Endothelial cell (in vitro differentiated cells): ENCODE data around the gene NOP16. TPM values are rescaled to one million over a fixed set of nuclear protein-coding genes. Genes with fewer than 3 reads are reported as not detected.

Experiments used
- DNase-seq: peaks from one replicate; pipeline ENCODE4 v3.0.0; 2021; ENCODE audit warnings: low spot score
- H3K27ac Mint-ChIP-seq: one replicate; pipeline ENCODE4 v1.8.0; 2021; ENCODE audit warnings: mixed read lengths, inconsistent platforms; ENCODE audit not compliant: unreplicated experiment
- H3K27me3 Mint-ChIP-seq: one replicate; pipeline ENCODE4 v1.8.0; 2021; ENCODE audit warnings: mild to moderate bottlenecking, moderate library complexity, mixed read lengths, inconsistent platforms; ENCODE audit not compliant: unreplicated experiment
- H3K36me3 Mint-ChIP-seq: one replicate; pipeline ENCODE4 v1.8.0; 2021; ENCODE audit warnings: mild to moderate bottlenecking, low read depth, mixed read lengths, inconsistent platforms; ENCODE audit not compliant: unreplicated experiment
- H3K4me1 Mint-ChIP-seq: one replicate; pipeline ENCODE4 v1.8.0; 2021; ENCODE audit warnings: mild to moderate bottlenecking, mixed read lengths, inconsistent platforms; ENCODE audit not compliant: unreplicated experiment
- H3K4me3 Mint-ChIP-seq: one replicate; pipeline ENCODE4 v1.8.0; 2021; ENCODE audit warnings: mild to moderate bottlenecking, mixed read lengths, inconsistent platforms; ENCODE audit not compliant: unreplicated experiment
- H3K9me3 Mint-ChIP-seq: one replicate; pipeline ENCODE4 v1.8.0; 2021; ENCODE audit warnings: mixed read lengths, inconsistent platforms; ENCODE audit not compliant: unreplicated experiment
- total RNA-seq: library from RNA; stranded (reverse); fragmentation: NEBNext Ultra II Directional; extraction: Animal tissue kit (Norgen Biotek cat#: 25700); gene quantifications from one replicate; pipeline ENCODE4 v1.2.1, GENCODE V29; 2021; ENCODE audit not compliant: unreplicated experiment
- TF ChIP-seq, protein P1 (sequence below): fragments of 200-600 bp; sonication (generic); IDR thresholded peaks from one replicate; pipeline ENCODE4 v1.5.0; 2021; ENCODE audit warnings: antibody characterized with exemption; ENCODE audit not compliant: unreplicated experiment

NOP16 gene
- total RNA-seq, 1 donor from 2014 or later, result 11.9 TPM

DNA sequence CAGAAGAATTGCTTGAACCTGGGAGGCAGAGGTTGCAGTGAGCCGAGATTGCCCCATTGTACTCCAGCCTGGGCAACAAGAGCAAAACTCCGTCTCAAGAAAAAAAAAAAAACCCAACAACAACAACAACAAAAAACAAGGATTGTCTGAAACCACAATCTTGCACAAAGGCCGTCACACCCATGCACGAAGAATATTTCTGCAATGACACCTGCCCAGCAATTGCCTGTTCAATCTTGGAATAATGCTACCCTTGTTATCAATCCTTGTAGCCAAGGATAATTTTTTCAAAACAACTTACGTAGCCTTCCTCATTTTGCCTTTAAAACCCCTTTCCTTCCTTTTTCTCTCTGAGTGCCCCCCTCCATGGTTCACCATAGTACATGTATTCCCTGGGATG, 31.7 kb upstream of the NOP16 start:
- H3K4me1 Mint-ChIP-seq, result peaks cover 4% of the 10 kb centered on the region
- H3K9me3 Mint-ChIP-seq, result no peaks in the 10 kb centered on the region
- H3K27me3 Mint-ChIP-seq, result peaks cover 6% of the 10 kb centered on the region
- H3K4me3 Mint-ChIP-seq, result no peak overlapping the region
- DNase-seq, result no peak
- H3K36me3 Mint-ChIP-seq, result no peaks in the 10 kb centered on the region
- no peak overlapping the region for H3K27ac Mint-ChIP-seq
- TF ChIP-seq, protein P1, sequence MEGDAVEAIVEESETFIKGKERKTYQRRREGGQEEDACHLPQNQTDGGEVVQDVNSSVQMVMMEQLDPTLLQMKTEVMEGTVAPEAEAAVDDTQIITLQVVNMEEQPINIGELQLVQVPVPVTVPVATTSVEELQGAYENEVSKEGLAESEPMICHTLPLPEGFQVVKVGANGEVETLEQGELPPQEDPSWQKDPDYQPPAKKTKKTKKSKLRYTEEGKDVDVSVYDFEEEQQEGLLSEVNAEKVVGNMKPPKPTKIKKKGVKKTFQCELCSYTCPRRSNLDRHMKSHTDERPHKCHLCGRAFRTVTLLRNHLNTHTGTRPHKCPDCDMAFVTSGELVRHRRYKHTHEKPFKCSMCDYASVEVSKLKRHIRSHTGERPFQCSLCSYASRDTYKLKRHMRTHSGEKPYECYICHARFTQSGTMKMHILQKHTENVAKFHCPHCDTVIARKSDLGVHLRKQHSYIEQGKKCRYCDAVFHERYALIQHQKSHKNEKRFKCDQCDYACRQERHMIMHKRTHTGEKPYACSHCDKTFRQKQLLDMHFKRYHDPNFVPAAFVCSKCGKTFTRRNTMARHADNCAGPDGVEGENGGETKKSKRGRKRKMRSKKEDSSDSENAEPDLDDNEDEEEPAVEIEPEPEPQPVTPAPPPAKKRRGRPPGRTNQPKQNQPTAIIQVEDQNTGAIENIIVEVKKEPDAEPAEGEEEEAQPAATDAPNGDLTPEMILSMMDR, result no peak

DNA sequence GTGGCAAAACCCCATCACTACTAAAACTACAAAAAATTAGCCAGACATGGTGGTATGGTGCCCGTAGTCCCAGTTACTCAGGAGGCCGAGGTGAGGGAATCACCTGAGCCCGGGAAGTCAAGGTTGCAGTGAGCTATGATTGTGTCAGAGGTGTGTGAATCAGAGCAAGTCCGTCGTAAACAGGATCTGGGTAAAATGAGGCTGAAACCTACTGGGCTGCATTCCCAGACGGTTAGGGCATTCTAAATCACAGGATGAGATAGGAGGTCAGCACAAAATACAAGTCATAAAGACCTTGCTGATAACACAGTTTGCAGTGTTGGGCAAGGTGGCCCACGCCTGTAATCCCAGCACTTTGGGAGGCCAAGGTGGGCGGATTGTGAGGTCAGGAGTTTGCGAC, 29.9 kb upstream of the NOP16 start:
- H3K9me3 Mint-ChIP-seq, result no peaks in the 10 kb centered on the region
- DNase-seq, result no peak
- H3K27me3 Mint-ChIP-seq, result peaks cover 11% of the 10 kb centered on the region
- H3K4me1 Mint-ChIP-seq, result peaks cover 4% of the 10 kb centered on the region
- H3K27ac Mint-ChIP-seq, result no peak overlapping the region
- TF ChIP-seq, protein P1, result no peak
- H3K4me3 Mint-ChIP-seq, result no peak overlapping the region
- H3K36me3 Mint-ChIP-seq, result no peaks in the 10 kb centered on the region

DNA sequence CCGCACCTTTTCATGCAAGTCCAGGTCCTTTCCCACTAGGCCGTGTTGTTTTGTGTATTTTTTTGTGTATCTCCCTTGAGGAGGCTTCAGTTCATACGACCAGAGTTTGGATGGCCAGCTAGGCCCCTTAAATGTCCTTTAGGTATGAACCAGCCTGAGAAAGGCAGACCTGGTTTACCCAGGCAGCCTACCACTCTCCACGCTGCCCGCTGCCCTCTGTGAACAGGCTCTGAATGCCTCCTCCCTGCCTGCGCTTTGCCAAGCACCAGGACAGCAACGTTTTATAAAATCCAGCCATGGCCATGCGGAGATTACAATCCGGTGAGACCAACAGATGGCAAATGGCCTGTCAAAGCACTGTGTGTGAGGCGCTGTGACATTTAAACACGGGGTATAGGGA, 28.6 kb upstream of the NOP16 start:
- Mint-ChIP-seq H3K4me1 (peaks cover 4% of the 10 kb centered on the region), H3K9me3 (no peaks in the 10 kb centered on the region), H3K27ac (no peak overlapping the region), H3K4me3 (peak overlapping the region; percentile 86), H3K36me3 (no peaks in the 10 kb centered on the region), H3K27me3 (peaks cover 11% of the 10 kb centered on the region)
- TF ChIP-seq, protein P1, result no peak
- DNase-seq, result no peak

DNA sequence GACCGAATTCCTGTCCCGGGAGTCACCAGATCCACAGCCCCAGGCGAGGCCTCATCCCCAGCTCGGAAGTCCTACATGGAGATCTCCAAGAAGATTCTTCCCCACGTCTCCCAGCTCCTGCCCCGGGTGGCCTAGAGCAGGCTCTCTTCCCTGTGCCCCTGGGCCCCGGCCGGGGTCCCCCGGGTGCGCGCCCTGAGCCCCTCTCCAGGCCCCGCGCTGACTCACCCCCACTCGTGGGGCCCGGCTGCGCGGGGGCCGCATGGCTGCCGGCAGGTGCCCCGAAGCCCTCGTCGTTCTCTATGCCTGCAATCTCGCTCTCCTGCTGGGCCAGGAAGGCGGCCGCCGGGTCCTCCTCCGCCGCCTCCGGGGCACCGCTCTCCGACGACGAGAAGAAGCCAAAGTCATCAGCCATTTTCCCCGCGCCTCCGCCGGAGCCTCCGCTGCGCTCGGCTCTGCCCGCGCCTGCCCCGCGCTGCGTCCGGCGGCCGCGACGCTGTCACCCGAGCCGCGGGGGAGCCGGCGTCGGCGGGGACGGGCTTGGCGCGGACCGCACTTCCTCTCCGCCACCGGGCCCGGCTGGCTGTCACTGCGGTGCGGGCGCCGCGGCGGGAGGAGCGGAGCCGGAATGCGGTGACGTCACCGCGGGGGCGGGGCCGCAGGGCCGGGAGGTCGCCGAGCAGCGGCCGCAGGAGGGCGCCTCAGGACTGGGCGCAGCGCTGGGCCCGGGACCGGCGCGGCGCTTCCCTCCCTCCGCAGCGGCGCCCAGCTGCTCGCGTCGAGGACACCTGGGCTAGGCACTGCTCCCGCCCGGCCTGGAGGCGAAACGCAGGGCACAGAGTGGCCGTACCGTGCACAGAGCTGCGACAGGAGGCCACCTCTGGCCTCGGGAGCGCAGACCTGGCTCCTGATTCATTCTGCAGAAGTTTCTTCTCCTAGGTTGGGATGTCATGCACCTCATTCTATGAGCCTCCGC, 27.8 kb upstream of the NOP16 start, which contains the start of gene CLTB:
TSS of gene CLTB (minus strand) at position 588 of the 973 bp plus-strand sequence. CDS start at position 412, 176 bp downstream.
- H3K36me3 Mint-ChIP-seq, result peaks cover 5% of the 10 kb centered on the region
- H3K27me3 Mint-ChIP-seq, result peaks cover 11% of the 10 kb centered on the region
- TF ChIP-seq, protein P1, result peak; percentile 59
- H3K4me1 Mint-ChIP-seq, result peaks cover 4% of the 10 kb centered on the region
- H3K9me3 Mint-ChIP-seq, result no peaks in the 10 kb centered on the region
- peak within 1 kb of the TSS; percentile 86 for H3K4me3 Mint-ChIP-seq
- peak; percentile 95 for DNase-seq
- H3K27ac Mint-ChIP-seq, result no peak within 1 kb of the TSS
